OCI-LY1 (cell line): Measurements from ENCODE around the gene TTC31.

Experiments used
- EZH2 ChIP-seq: fragments of 200-600 bp; sonication (generic), shearing (Covaris generic); IDR thresholded peaks from 2 replicates; pipeline ENCODE4 v1.8.0; 2017; ENCODE audit warnings: borderline replicate concordance, mixed run types, mild to moderate bottlenecking, antibody characterized with exemption, low read length, moderate library complexity, mixed read lengths
- TF ChIP-seq, protein P1 (sequence below): fragments of 200-600 bp; sonication (generic), shearing (Covaris generic); IDR thresholded peaks from 2 replicates; pipeline ENCODE4 v1.5.1; 2017; ENCODE audit warnings: mild to moderate bottlenecking, antibody characterized with exemption, low read length, moderate library complexity, mixed read lengths

DNA sequence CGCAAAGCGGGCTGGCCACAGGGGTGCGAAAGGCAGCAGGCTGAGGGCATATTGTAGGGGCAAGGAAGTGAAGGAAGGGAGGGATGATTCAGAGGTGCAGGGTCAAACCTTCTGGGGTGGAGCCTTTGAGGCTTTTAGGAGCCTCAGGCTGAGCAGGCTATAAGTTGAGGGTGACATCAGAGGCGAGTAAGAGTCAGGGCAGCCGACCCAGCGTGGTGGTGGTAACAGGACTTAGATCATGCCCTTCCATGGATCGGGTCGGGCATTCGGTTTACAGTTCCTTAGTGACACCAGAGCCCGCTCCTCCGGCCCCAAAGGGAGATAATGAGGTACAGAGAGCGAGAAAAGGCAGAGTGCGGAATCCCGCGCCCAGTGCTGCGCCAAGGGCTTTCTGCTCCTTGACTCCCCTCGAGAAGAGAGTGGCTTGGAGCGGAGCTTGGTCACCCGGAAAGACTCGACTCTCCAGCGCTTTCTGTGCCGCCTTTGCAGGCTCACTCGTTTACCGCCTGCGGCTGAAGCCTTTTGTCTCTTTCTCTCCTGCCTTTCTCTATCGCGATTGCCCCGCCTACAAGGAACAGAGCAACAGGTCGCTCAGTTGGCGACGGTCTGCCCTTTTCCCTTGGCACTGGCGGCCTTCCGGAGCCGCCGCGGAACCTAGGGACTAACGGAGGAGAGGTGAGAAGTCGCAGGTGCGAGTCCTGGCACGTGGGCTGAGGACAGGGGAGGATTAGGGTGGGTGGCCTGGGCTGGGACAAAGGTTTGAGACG, 15.8 kb downstream of the TTC31 start:
- TF ChIP-seq, protein P1, sequence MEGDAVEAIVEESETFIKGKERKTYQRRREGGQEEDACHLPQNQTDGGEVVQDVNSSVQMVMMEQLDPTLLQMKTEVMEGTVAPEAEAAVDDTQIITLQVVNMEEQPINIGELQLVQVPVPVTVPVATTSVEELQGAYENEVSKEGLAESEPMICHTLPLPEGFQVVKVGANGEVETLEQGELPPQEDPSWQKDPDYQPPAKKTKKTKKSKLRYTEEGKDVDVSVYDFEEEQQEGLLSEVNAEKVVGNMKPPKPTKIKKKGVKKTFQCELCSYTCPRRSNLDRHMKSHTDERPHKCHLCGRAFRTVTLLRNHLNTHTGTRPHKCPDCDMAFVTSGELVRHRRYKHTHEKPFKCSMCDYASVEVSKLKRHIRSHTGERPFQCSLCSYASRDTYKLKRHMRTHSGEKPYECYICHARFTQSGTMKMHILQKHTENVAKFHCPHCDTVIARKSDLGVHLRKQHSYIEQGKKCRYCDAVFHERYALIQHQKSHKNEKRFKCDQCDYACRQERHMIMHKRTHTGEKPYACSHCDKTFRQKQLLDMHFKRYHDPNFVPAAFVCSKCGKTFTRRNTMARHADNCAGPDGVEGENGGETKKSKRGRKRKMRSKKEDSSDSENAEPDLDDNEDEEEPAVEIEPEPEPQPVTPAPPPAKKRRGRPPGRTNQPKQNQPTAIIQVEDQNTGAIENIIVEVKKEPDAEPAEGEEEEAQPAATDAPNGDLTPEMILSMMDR = no peak
- TF ChIP-seq EZH2 = no peak
